OCI-LY3 (cell line): Measurements from ENCODE around the gene COL4A2.

ENCODE experiments used
- H2AFZ ChIP-seq: fragments of 200-600, 300-600 bp; shearing (Covaris generic); 2 replicates; pipeline ENCODE4 v1.6.0; 2014; ENCODE audit warnings: antibody characterized with exemption, low read depth, low read length
- H3K27ac ChIP-seq: fragments of 200-600, 300-600 bp; sonication (generic); 2 replicates; pipeline ENCODE4 v1.5.1; 2014; ENCODE audit warnings: mild to moderate bottlenecking, low read length, moderate library complexity, mixed read lengths
- H3K27me3 ChIP-seq: fragments of 200-600, 300-600 bp; sonication (generic); 2 replicates; pipeline ENCODE4 v1.6.1; 2014; ENCODE audit warnings: low read depth, low read length, mixed read lengths
- H3K36me3 ChIP-seq: fragments of 200-600, 300-600 bp; sonication (generic); replicated peaks from 2 replicates; pipeline ENCODE3; 2014; ENCODE audit warnings: low read depth, low read length, mixed read lengths
- H3K4me1 ChIP-seq: fragments of 300-600, 200-600 bp; sonication (generic); 2 replicates; pipeline ENCODE4 v1.6.1; 2014; ENCODE audit warnings: low read length, mixed read lengths
- H3K4me2 ChIP-seq: fragments of 200-600, 300-600 bp; sonication (generic); 2 replicates; pipeline ENCODE4 v1.6.1; 2014; ENCODE audit warnings: low read length, mixed read lengths
- H3K4me3 ChIP-seq: fragments of 300-600, 200-600 bp; sonication (generic); 2 replicates; pipeline ENCODE4 v1.5.1; 2014; ENCODE audit warnings: antibody characterized with exemption, mild to moderate bottlenecking, low read length, moderate library complexity
- H3K79me2 ChIP-seq: fragments of 300-600, 200-600 bp; shearing (Covaris generic); 2 replicates; pipeline ENCODE4 v1.6.1; 2014; ENCODE audit warnings: mild to moderate bottlenecking, low read length, mixed read lengths
- H3K9ac ChIP-seq: fragments of 300-600, 200-600 bp; shearing (Covaris generic); 2 replicates; pipeline ENCODE4 v1.6.0; 2014; ENCODE audit warnings: mild to moderate bottlenecking, low read length, moderate library complexity
- H3K9me3 ChIP-seq: fragments of 200-600, 300-600 bp; shearing (Covaris generic); 2 replicates; pipeline ENCODE4 v1.6.1; 2014; ENCODE audit warnings: low read length, mixed read lengths; ENCODE audit not compliant: insufficient read depth
- H4K20me1 ChIP-seq: fragments of 200-600, 300-600 bp; sonication (generic); 2 replicates; pipeline ENCODE4 v1.6.1; 2016; ENCODE audit warnings: low read length, mixed read lengths; ENCODE audit not compliant: insufficient read depth
- CTCF ChIP-seq: fragments of 200-600, 300-600 bp; sonication (generic); IDR thresholded peaks from 2 replicates; pipeline ENCODE4 v1.5.1; 2014; ENCODE audit warnings: antibody characterized with exemption, low read length, low read depth
- EZH2phosphoT487 ChIP-seq: fragments of 200-600 bp; shearing (Covaris generic); IDR thresholded peaks from 2 replicates; pipeline ENCODE4 v1.6.1; 2018; ENCODE audit warnings: antibody characterized with exemption, mixed run types, low read depth

Gene COL4A2

GRCh38 chr13:110399801-110400200 lies 92.7 kb downstream of the COL4A2 start:
- no peak overlapping the region for H3K9ac ChIP-seq
- H3K4me1 ChIP-seq: no peaks in the 10 kb centered on the region
- no peaks in the 10 kb centered on the region for H4K20me1 ChIP-seq
- H3K27me3 ChIP-seq: peaks cover 70% of the 10 kb centered on the region
- H3K27ac ChIP-seq: no peak overlapping the region
- no peaks in the 10 kb centered on the region for H3K9me3 ChIP-seq
- no peak overlapping the region for H3K4me2 ChIP-seq
- TF ChIP-seq EZH2phosphoT487 (no peak), CTCF (no peak)
- no peaks in the 10 kb centered on the region for H3K36me3 ChIP-seq
- no peaks in the 10 kb centered on the region for H3K79me2 ChIP-seq
- H3K4me3 ChIP-seq: no peak overlapping the region
- H2AFZ ChIP-seq: no peak overlapping the region

GRCh38 chr13:110400786-110401533 lies 93.9 kb downstream of the COL4A2 start:
- no peaks in the 10 kb centered on the region for H3K79me2 ChIP-seq
- H3K27ac ChIP-seq: no peak overlapping the region
- no peaks in the 10 kb centered on the region for H4K20me1 ChIP-seq
- H3K4me2 ChIP-seq: no peak overlapping the region
- H3K9me3 ChIP-seq: no peaks in the 10 kb centered on the region
- peaks cover 66% of the 10 kb centered on the region for H3K27me3 ChIP-seq
- H3K9ac ChIP-seq: no peak overlapping the region
- H3K4me1 ChIP-seq: no peaks in the 10 kb centered on the region
- TF ChIP-seq CTCF (no peak), EZH2phosphoT487 (no peak)
- H2AFZ ChIP-seq: no peak overlapping the region
- H3K4me3 ChIP-seq: no peak overlapping the region
- H3K36me3 ChIP-seq: no peaks in the 10 kb centered on the region

GRCh38 chr13:110402299-110403069 lies 95.4 kb downstream of the COL4A2 start:
- H3K9me3 ChIP-seq: no peaks in the 10 kb centered on the region
- TF ChIP-seq CTCF: no peak
- no peak for TF ChIP-seq EZH2phosphoT487
- no peaks in the 10 kb centered on the region for H4K20me1 ChIP-seq
- H3K27ac ChIP-seq: no peak overlapping the region
- no peak overlapping the region for H3K4me3 ChIP-seq
- H3K4me1 ChIP-seq: no peaks in the 10 kb centered on the region
- H3K9ac ChIP-seq: no peak overlapping the region
- H3K27me3 ChIP-seq: peaks cover 56% of the 10 kb centered on the region
- H3K4me2 ChIP-seq: no peak overlapping the region
- no peak overlapping the region for H2AFZ ChIP-seq
- no peaks in the 10 kb centered on the region for H3K79me2 ChIP-seq
- no peaks in the 10 kb centered on the region for H3K36me3 ChIP-seq

- H3K4me3 ChIP-seq: no peak overlapping the region
- H3K4me2 ChIP-seq: no peak overlapping the region
- no peak overlapping the region for H2AFZ ChIP-seq
- no peak overlapping the region for H3K9ac ChIP-seq
- no peaks in the 10 kb centered on the region for H3K4me1 ChIP-seq
- no peaks in the 10 kb centered on the region for H3K79me2 ChIP-seq
- H3K27ac ChIP-seq: no peak overlapping the region
- H3K27me3 ChIP-seq: peaks cover 48% of the 10 kb centered on the region
- TF ChIP-seq EZH2phosphoT487 (no peak), CTCF (no peak)
- no peaks in the 10 kb centered on the region for H3K36me3 ChIP-seq
- H3K9me3 ChIP-seq: no peaks in the 10 kb centered on the region
- no peaks in the 10 kb centered on the region for H4K20me1 ChIP-seq
Measured at GRCh38 chr13:110403315-110403714, 96.2 kb downstream of the COL4A2 start.
